Breast epithelium (tissue), 3 donors: ENCODE measurements around the gene GPC3.

Experiments
- POLR2A ChIP-seq: fragments of 450-650 bp; IDR thresholded peaks from one replicate; pipeline ENCODE4 v1.6.1; 2016; ENCODE audit warnings: antibody characterized with exemption, mild to moderate bottlenecking, moderate library complexity
- POLR2AphosphoS5 ChIP-seq, 3 donors: sonication (generic); formaldehyde crosslinking; IDR thresholded peaks; one replicate each; pipeline ENCODE4 v1.6.1; 2017; ENCODE audit warnings: antibody characterized with exemption in 3 of 3

- no peak for TF ChIP-seq POLR2A
- TF ChIP-seq POLR2AphosphoS5 (IDR thresholded peaks at IDR 0.05), result no peak
Measured at GRCh38 chrX:133723930-133724329, 261.5 kb downstream of the GPC3 start.
